ENCODE data around the gene IMMT. TPM values are rescaled to one million over a fixed set of nuclear protein-coding genes. Genes with fewer than 3 reads are reported as not detected.

The IMMT gene
- total RNA-seq, 1 experiment from 2014 or later = 97.7 TPM

- H3K4me3 ChIP-seq (ENCODE audit: low read length) = no peak overlapping the region
- POLR2A ChIA-PET (ENCODE audit: unreplicated experiment) = no interaction called here
- no peak overlapping the region for H3K4me2 ChIP-seq (ENCODE audit: low read length)
- intact Hi-C loops (cut with micrococcal nuclease) = no loop called here
- no peaks in the 10 kb centered on the region for H3K27me3 ChIP-seq (ENCODE audit: low read length)
- ATAC-seq (no peak), DNase-seq (no peak)
- H4K20me1 ChIP-seq (ENCODE audit: low read length) = no peaks in the 10 kb centered on the region
- CTCF ChIA-PET = no interaction called here
- BruUV-seq (replicated peaks) = no TSS peak
- H3K9me3 ChIP-seq (ENCODE audit: low read length) = no peaks in the 10 kb centered on the region
- no peaks in the 10 kb centered on the region for H3K36me3 ChIP-seq (ENCODE audit: low read depth, low read length)
- no peaks in the 10 kb centered on the region for H3K9me2 ChIP-seq (replicated peaks; ENCODE audit: low read length)
- no peak overlapping the region for H3K27ac ChIP-seq (ENCODE audit: low read length)
- no peak for TF ChIP-seq EZH2 (IDR thresholded peaks at IDR 0.05; ENCODE audit: low read length, unreplicated experiment)
- no peak for TF ChIP-seq CTCF (conservative IDR thresholded peaks at IDR 0.05; ENCODE audit: low read depth, low read length)
- no peak for TF ChIP-seq EZH2phosphoT487 (IDR thresholded peaks at IDR 0.05; ENCODE audit: borderline replicate concordance, low read length)
- H3F3A ChIP-seq (ENCODE audit: low read length, unreplicated experiment) = no peaks in the 10 kb centered on the region
- H2AFZ ChIP-seq (ENCODE audit: low read length) = no peak overlapping the region
- H3K4me1 ChIP-seq (ENCODE audit: insufficient read depth, low read length) = no peaks in the 10 kb centered on the region
- no peaks in the 10 kb centered on the region for H3K79me2 ChIP-seq (ENCODE audit: low read length)
- no peak overlapping the region for H3K9ac ChIP-seq (ENCODE audit: low read length)
Observed at GRCh38 chr2:86227685-86228084, 32.4 kb upstream of the IMMT start.

GRCh38 chr2:86226636-86227520, 31.6 kb upstream of the IMMT start:
- no peak overlapping the region for H2AFZ ChIP-seq (ENCODE audit: low read length)
- no peaks in the 10 kb centered on the region for H3K79me2 ChIP-seq (ENCODE audit: low read length)
- intact Hi-C loops (cut with micrococcal nuclease) = no loop called here
- H3K9me2 ChIP-seq (replicated peaks; ENCODE audit: low read length) = no peaks in the 10 kb centered on the region
- ChIA-PET CTCF (no interaction called here), POLR2A (ENCODE audit: unreplicated experiment) (no interaction called here)
- TF ChIP-seq CTCF (conservative IDR thresholded peaks at IDR 0.05; ENCODE audit: low read depth, low read length) = no peak
- no peak for TF ChIP-seq EZH2phosphoT487 (IDR thresholded peaks at IDR 0.05; ENCODE audit: borderline replicate concordance, low read length)
- no peak for TF ChIP-seq EZH2 (IDR thresholded peaks at IDR 0.05; ENCODE audit: low read length, unreplicated experiment)
- no peaks in the 10 kb centered on the region for H3K36me3 ChIP-seq (ENCODE audit: low read depth, low read length)
- no peak overlapping the region for H3K4me2 ChIP-seq (ENCODE audit: low read length)
- H4K20me1 ChIP-seq (ENCODE audit: low read length) = no peaks in the 10 kb centered on the region
- no peaks in the 10 kb centered on the region for H3K27me3 ChIP-seq (ENCODE audit: low read length)
- DNase-seq (no peak), ATAC-seq (no peak)
- H3K9ac ChIP-seq (ENCODE audit: low read length) = no peak overlapping the region
- no peak overlapping the region for H3K27ac ChIP-seq (ENCODE audit: low read length)
- no peak overlapping the region for H3K4me3 ChIP-seq (ENCODE audit: low read length)
- H3K4me1 ChIP-seq (ENCODE audit: insufficient read depth, low read length) = no peaks in the 10 kb centered on the region
- no peaks in the 10 kb centered on the region for H3K9me3 ChIP-seq (ENCODE audit: low read length)
- no TSS peak for BruUV-seq (replicated peaks)
- no peaks in the 10 kb centered on the region for H3F3A ChIP-seq (ENCODE audit: low read length, unreplicated experiment)

GRCh38 chr2:86226070-86226469, 30.8 kb upstream of the IMMT start:
- Histone ChIP-seq H3K79me2 (ENCODE audit: low read length) (no peaks in the 10 kb centered on the region), H3F3A (ENCODE audit: low read length, unreplicated experiment) (no peaks in the 10 kb centered on the region), H3K9me2 (replicated peaks; ENCODE audit: low read length) (no peaks in the 10 kb centered on the region), H3K27ac (ENCODE audit: low read length) (no peak overlapping the region), H4K20me1 (ENCODE audit: low read length) (no peaks in the 10 kb centered on the region), H3K9me3 (ENCODE audit: low read length) (no peaks in the 10 kb centered on the region), H2AFZ (ENCODE audit: low read length) (no peak overlapping the region), H3K36me3 (ENCODE audit: low read depth, low read length) (no peaks in the 10 kb centered on the region), H3K4me2 (ENCODE audit: low read length) (no peak overlapping the region), H3K27me3 (ENCODE audit: low read length) (no peaks in the 10 kb centered on the region), H3K4me1 (ENCODE audit: insufficient read depth, low read length) (no peaks in the 10 kb centered on the region), H3K4me3 (ENCODE audit: low read length) (no peak overlapping the region), H3K9ac (ENCODE audit: low read length) (no peak overlapping the region)
- no peak for ATAC-seq
- TF ChIP-seq EZH2 (IDR thresholded peaks at IDR 0.05; ENCODE audit: low read length, unreplicated experiment) = no peak
- no peak for TF ChIP-seq CTCF (conservative IDR thresholded peaks at IDR 0.05; ENCODE audit: low read depth, low read length)
- intact Hi-C loops (cut with micrococcal nuclease) = no loop called here
- no peak for DNase-seq
- ChIA-PET POLR2A (ENCODE audit: unreplicated experiment) (no interaction called here), CTCF (no interaction called here)
- BruUV-seq (replicated peaks) = no TSS peak

All from PC-3 (cell line).